GM23338 (cell line): Measurements from ENCODE around the gene YIPF3. TPM values are rescaled to one million over a fixed set of nuclear protein-coding genes. Genes with fewer than 3 reads are reported as not detected.

Source experiments
- ATAC-seq: fragments of 200-7000 bp; cut with Tn5 transposase; 3 replicates; pipeline ENCODE4 v1.9.1; 2020
- DNase-seq: peaks from one replicate; pipeline ENCODE4 v3.0.0-alpha.2; 2015; ENCODE audit warnings: low spot score
- H2AFZ ChIP-seq: fragments of 200-600 bp; sonication (generic); 2 replicates; pipeline ENCODE4 v1.8.0; 2016; ENCODE audit warnings: antibody characterized with exemption, mild to moderate bottlenecking, moderate library complexity
- H3F3A ChIP-seq: fragments of 200-600 bp; sonication (generic); replicated peaks from 2 replicates; pipeline ENCODE4 v1.8.0; 2017; ENCODE audit warnings: antibody characterized with exemption, mixed run types, low read depth
- H3K27ac ChIP-seq: fragments of 200-600 bp; sonication (generic); 2 replicates; pipeline ENCODE4 v1.6.1; 2016; ENCODE audit warnings: low read depth
- H3K27me3 ChIP-seq: fragments of 200-600 bp; sonication (generic); 2 replicates; pipeline ENCODE4 v1.8.0; 2016; ENCODE audit warnings: mild to moderate bottlenecking, mixed run types, moderate library complexity; ENCODE audit not compliant: insufficient read depth
- H3K36me3 ChIP-seq: fragments of 200-600 bp; sonication (generic); 2 replicates; pipeline ENCODE4 v1.8.0; 2016; ENCODE audit warnings: mild to moderate bottlenecking; ENCODE audit not compliant: insufficient read depth
- H3K4me1 ChIP-seq: fragments of 200-600 bp; sonication (generic); 2 replicates; pipeline ENCODE4 v1.8.0; 2016; ENCODE audit warnings: mild to moderate bottlenecking, moderate library complexity; ENCODE audit not compliant: insufficient read depth
- H3K4me2 ChIP-seq: fragments of 200-600 bp; sonication (generic); 2 replicates; pipeline ENCODE4 v1.7.1; 2017; ENCODE audit warnings: mixed run types
- H3K4me3 ChIP-seq: fragments of 200-600 bp; sonication (generic); 2 replicates; pipeline ENCODE4 v1.6.1; 2016; ENCODE audit warnings: mixed run types
- H3K79me2 ChIP-seq: fragments of 200-600 bp; sonication (generic); replicated peaks from 2 replicates; pipeline ENCODE4 v1.8.0; 2017; ENCODE audit warnings: mild to moderate bottlenecking; ENCODE audit not compliant: insufficient read depth
- H3K9me2 ChIP-seq: fragments of 200-600 bp; sonication (generic); 2 replicates; pipeline ENCODE4 v1.8.0; 2017; ENCODE audit not compliant: insufficient read depth
- H4K20me1 ChIP-seq: fragments of 200-600 bp; sonication (generic); replicated peaks from 2 replicates; pipeline ENCODE4 v1.8.0; 2017; ENCODE audit warnings: mild to moderate bottlenecking; ENCODE audit not compliant: insufficient read depth
- H3K27ac Mint-ChIP-seq: 2 replicates; pipeline ENCODE4 v1.8.0; 2020; ENCODE audit warnings: inconsistent platforms, mild to moderate bottlenecking, moderate library complexity, mixed read lengths
- H3K27me3 Mint-ChIP-seq: 3 replicates; pipeline ENCODE4 v1.8.0; 2022; ENCODE audit warnings: low read depth, mild to moderate bottlenecking, moderate library complexity, mixed read lengths, inconsistent platforms; ENCODE audit not compliant: insufficient read depth, poor library complexity
- H3K36me3 Mint-ChIP-seq: 3 replicates; pipeline ENCODE4 v1.8.0; 2021; ENCODE audit warnings: low read depth, mild to moderate bottlenecking, inconsistent platforms, moderate library complexity, mixed read lengths
- H3K4me1 Mint-ChIP-seq: 3 replicates; pipeline ENCODE4 v1.8.0; 2020; ENCODE audit warnings: mild to moderate bottlenecking, inconsistent platforms, mixed read lengths
- H3K4me3 Mint-ChIP-seq: 3 replicates; pipeline ENCODE4 v1.8.0; 2021; ENCODE audit warnings: moderate library complexity, mild to moderate bottlenecking, inconsistent platforms, mixed read lengths
- H3K9me3 Mint-ChIP-seq: 3 replicates; pipeline ENCODE4 v1.8.0; 2020; ENCODE audit warnings: moderate library complexity, mild to moderate bottlenecking, inconsistent platforms, mixed read lengths
- CREB1 ChIP-seq: fragments of 250-450 bp; sonication (Bioruptor Pico); IDR thresholded peaks from 2 replicates; pipeline ENCODE4 v1.5.0; 2020; ENCODE audit warnings: low read depth, mild to moderate bottlenecking, moderate library complexity
- CTCF ChIP-seq, 2 experiments: fragments of 200-600 bp in 1 of 2; sonication (generic) in 1 of 2; conservative IDR thresholded peaks; 2 replicates each; pipeline versions ENCODE4 v1.5.1 to v1.6.1; 2016 to 2017; ENCODE audit warnings: antibody characterized with exemption in 2 of 2, low read depth in 2 of 2, mild to moderate bottlenecking in 2 of 2, moderate library complexity in 1 of 2
- ETS1 ChIP-seq: IDR thresholded peaks from 2 replicates; pipeline ENCODE4 v1.6.1; 2016; ENCODE audit warnings: antibody characterized with exemption
- EZH2 ChIP-seq: fragments of 200-600 bp; sonication (generic); IDR thresholded peaks from one replicate; pipeline ENCODE4 v1.8.0; 2017; ENCODE audit warnings: antibody characterized with exemption, mild to moderate bottlenecking, low read depth; ENCODE audit not compliant: unreplicated experiment
- EZH2phosphoT487 ChIP-seq: fragments of 200-600 bp; sonication (generic); IDR thresholded peaks from one replicate; pipeline ENCODE4 v1.8.1; 2018; ENCODE audit warnings: antibody characterized with exemption; ENCODE audit not compliant: unreplicated experiment
- JUNB ChIP-seq: IDR thresholded peaks from one replicate; pipeline ENCODE4 v1.6.1; 2016; ENCODE audit warnings: antibody characterized with exemption; ENCODE audit not compliant: unreplicated experiment
- NANOG ChIP-seq: IDR thresholded peaks from 2 replicates; pipeline ENCODE4 v1.6.1; 2016; ENCODE audit warnings: antibody characterized with exemption, borderline replicate concordance
- POLR2AphosphoS5 ChIP-seq: IDR thresholded peaks from 2 replicates; pipeline ENCODE4 v1.6.1; 2016; ENCODE audit warnings: antibody characterized with exemption, low read depth
- REST ChIP-seq: IDR thresholded peaks from one replicate; pipeline ENCODE4 v1.6.1; 2018; ENCODE audit warnings: antibody characterized with exemption; ENCODE audit not compliant: unreplicated experiment
- STAT1 ChIP-seq: IDR thresholded peaks from one replicate; pipeline ENCODE4 v1.6.1; 2016; ENCODE audit warnings: antibody characterized with exemption; ENCODE audit not compliant: unreplicated experiment
- ZNF114 ChIP-seq: fragments of 250-450 bp; sonication (Bioruptor Pico); IDR thresholded peaks from 2 replicates; pipeline ENCODE4 v1.5.0; 2020; ENCODE audit warnings: mild to moderate bottlenecking, moderate library complexity
- ZNF331 ChIP-seq: fragments of 250-450 bp; sonication (Bioruptor Pico); IDR thresholded peaks from 2 replicates; pipeline ENCODE4 v1.5.0; 2020; ENCODE audit warnings: low read depth, mild to moderate bottlenecking, moderate library complexity
- ZNF462 ChIP-seq: fragments of 250-450 bp; sonication (Bioruptor Pico); IDR thresholded peaks from 2 replicates; pipeline ENCODE4 v1.5.0; 2020; ENCODE audit warnings: mild to moderate bottlenecking, moderate library complexity
- polyA plus RNA-seq: library from polyadenylated mRNA; unstranded; fragments of >200 nt; fragmentation: Nextera tagmentation; extraction: Ambion mirVana; gene quantifications from 2 replicates; pipeline ENCODE4 v1.2.1, GENCODE V29; 2016
- total RNA-seq: library from RNA; depleted of rRNA; stranded (reverse); fragments of >200 nt; shearing (Covaris generic); gene quantifications from 2 replicates; pipeline ENCODE4 v1.2.3, GENCODE V29; 2014

Gene YIPF3
- total and polyA plus RNA-seq, 2 experiments from 2014 or later = 64.4 to 94.3 TPM

GRCh38 chr6:43476746-43477145 lies 40.0 kb downstream of the YIPF3 start:
- DNase-seq = no peak

More at GRCh38 chr6:43476746-43477145, 40.0 kb downstream of the YIPF3 start:
- peaks cover 7% of the 10 kb centered on the region for H3K27me3 Mint-ChIP-seq
- peak overlapping the region; percentile 88 for H3K4me3 Mint-ChIP-seq
- Histone ChIP-seq H3K9me2 (no peaks in the 10 kb centered on the region), H3K27ac (0 out of 2 replicates have a peak overlapping the region, but pooled peaks have one; percentile 8), H3K79me2 (peaks cover 40% of the 10 kb centered on the region), H3K4me2 (peak overlapping the region; percentile 97), H4K20me1 (no peaks in the 10 kb centered on the region), H3K4me1 (peaks cover 35% of the 10 kb centered on the region), H3F3A (no peaks in the 10 kb centered on the region), H3K27me3 (no peaks in the 10 kb centered on the region), H3K36me3 (no peaks in the 10 kb centered on the region), H3K4me3 (peak overlapping the region; percentile 81), H2AFZ (peak overlapping the region; percentile 52; the same call in 1 of the 2 replicates)
- H3K4me1 Mint-ChIP-seq = peaks cover 35% of the 10 kb centered on the region
- H3K27ac Mint-ChIP-seq = peak overlapping the region; percentile 48
- TF ChIP-seq STAT1 (no peak), POLR2AphosphoS5 (no peak), EZH2phosphoT487 (no peak), ZNF114 (CRISPR knock-in tag) (no peak), CTCF (conservative IDR thresholded peaks at IDR 0.05; ENCODE audit: low read depth in 2 of 2) (no peak), ZNF331 (no peak), NANOG (no peak), REST (no peak), ETS1 (no peak), JUNB (no peak), EZH2 (no peak), CREB1 (no peak), ZNF462 (CRISPR knock-in tag) (no peak)
- ATAC-seq = no peak
- no peaks in the 10 kb centered on the region for H3K9me3 Mint-ChIP-seq
- H3K36me3 Mint-ChIP-seq = no peaks in the 10 kb centered on the region; the same call in 2 of the 3 replicates
